HG03571 (cell line): ENCODE data around the gene ZNF502.

Source experiments
- ATAC-seq: cut with Tn5 transposase; IDR thresholded peaks from one replicate; pipeline ENCODE4 v1.9.1; 2021; ENCODE audit not compliant: unreplicated experiment

ZNF502 gene

DNA sequence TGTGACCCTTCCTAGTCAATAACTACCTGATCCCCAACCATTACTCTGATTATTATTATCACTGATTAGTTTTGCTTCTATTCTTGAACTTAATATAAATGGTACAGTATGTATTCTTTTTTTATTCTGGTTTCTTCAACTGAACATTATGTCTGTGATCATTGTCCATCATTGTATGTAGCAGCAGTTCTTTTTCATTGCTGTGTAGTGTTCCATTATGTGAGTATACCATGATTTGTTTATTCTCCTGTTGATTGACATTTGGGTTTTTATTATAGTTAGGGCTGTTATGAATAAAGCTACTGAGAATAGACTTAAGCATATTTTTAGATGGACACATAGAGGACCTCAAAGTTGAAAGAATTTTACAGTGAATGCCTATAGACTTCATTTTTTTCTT is 51.8 kb downstream of the ZNF502 start:
- no peak for ATAC-seq

DNA sequence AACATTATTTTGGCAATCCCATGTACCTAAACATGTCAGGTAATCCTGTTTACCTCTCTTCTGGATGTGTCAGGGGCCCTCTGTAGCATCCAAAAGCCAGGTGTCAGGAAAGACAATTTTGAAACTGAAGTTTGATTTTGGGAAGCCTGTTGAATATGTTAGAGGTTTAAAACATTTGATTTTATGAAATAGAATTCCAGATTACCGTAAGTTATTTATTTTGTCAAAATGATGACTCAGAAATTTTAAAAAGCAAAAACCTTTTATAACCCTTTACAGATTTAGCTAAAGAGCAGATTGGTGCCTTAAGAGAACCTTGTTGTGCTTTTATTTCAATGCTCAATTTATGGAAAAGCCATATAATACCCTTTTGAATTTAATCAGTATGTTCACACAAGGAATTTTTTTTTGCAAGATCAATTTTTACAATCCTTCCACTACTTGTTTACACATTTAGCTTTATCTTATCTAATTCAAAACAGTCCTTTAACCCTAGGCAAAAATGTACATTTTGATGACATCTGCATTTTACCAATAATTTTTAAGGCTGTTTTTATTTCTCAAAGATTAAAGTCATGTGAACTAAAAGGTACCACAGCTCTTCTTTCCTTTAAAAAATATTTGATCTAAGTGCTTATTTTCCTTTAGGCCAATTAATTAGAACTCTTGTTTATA is 59.1 kb downstream of the ZNF502 start:
- ATAC-seq, result no peak

DNA sequence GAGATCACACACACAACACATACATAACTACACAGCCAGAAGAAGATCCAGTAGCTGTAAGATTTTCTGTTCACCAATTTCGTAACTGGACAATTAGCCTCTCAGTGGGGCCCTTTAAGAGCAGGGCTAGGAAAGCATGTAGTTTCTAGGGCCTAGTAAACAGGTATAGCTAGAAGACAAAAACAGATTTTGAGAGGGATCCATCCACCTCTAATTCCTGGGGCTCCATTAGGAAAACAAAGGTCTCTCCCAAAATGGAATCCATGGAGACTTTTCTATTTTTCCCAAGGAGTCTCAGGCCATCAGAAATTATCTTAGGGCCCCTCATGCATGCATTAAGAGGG is 59.6 kb downstream of the ZNF502 start:
- ATAC-seq, result no peak
